ENCODE measurements around the gene SAMD9L.

DNA sequence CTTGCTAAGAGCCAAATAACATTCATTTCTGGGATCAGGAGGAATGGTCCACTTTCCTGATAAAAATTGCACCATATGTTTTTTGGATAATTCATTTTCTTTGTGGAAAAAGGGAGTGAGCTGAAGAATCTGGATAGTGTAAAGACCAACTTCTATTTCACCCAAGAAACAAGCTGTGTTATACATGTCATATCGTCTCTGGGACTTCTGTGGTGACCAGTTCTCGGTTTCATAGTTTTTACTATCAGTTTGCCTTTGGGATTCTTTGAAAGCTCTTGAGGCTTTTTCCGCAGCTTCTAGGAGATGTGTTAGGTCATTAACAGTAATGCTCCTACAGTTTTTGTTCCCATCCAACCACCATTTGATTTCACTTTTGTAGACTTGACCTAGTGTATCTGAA lies 16.0 kb downstream of the SAMD9L start:
- TF ChIP-seq, protein P1, sequence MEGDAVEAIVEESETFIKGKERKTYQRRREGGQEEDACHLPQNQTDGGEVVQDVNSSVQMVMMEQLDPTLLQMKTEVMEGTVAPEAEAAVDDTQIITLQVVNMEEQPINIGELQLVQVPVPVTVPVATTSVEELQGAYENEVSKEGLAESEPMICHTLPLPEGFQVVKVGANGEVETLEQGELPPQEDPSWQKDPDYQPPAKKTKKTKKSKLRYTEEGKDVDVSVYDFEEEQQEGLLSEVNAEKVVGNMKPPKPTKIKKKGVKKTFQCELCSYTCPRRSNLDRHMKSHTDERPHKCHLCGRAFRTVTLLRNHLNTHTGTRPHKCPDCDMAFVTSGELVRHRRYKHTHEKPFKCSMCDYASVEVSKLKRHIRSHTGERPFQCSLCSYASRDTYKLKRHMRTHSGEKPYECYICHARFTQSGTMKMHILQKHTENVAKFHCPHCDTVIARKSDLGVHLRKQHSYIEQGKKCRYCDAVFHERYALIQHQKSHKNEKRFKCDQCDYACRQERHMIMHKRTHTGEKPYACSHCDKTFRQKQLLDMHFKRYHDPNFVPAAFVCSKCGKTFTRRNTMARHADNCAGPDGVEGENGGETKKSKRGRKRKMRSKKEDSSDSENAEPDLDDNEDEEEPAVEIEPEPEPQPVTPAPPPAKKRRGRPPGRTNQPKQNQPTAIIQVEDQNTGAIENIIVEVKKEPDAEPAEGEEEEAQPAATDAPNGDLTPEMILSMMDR (IDR thresholded peaks at IDR 0.05): no peak
- TF ChIP-seq POLR2A (IDR thresholded peaks at IDR 0.05): no peak
